ENCODE results near the gene MEF2C.
A peak's percentile ranks its signal among the peaks of the same experiment; 100 is the strongest.

The MEF2C gene

DNA sequence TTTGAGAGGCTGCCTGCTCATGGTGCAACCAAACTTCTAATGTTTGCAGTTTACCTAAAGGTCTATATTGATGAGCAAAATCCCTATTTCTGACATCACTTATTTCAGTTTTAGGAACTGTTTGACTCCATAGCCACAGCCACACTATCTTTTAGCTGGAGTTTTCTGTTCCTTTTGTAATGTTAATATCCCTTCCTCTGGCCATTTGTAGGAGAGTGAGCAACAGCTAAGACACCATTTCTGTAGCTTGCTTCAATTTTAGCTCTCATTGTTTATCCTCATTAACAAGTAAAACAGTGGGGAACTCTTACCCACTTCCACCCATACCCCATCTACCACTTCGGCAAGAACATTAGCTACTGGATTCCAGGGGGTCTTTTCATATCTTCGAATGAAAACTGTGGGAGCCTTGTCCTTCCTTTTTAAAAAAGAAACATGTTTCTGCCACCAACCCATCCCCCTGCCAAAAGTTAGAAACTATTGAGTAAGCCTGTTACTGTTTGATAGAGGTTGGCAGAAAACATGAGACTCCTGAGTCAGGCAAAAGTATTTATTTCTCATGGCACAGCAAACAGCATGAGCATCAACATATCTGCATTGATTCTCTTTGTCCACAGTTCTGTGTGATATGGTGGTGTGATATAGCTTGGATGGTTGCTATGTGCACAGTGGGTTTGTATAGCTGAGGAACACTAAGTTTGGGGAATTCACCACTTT lies 174.1 kb downstream of the MEF2C start:
- DNase-seq (ENCODE audit: low read depth): no peak

DNA sequence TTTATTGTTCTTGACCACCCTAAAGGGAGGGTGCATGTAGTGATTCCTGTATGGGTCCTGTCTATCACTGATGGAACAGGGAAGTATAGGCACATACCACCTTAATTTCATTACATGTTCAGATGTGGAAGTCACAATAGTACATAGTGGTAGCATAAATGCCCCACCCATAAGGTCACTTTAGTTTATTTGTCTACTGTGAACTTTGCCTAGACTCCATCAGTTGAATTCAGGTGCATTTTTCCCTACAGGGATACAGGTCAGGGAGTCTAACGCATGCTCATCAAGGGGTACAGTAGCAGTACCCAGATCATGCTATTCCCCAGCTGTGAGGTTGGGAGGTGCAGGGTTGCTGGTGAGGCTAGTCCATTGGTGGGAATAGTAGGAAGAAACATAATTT lies 175.0 kb downstream of the MEF2C start:
- DNase-seq (ENCODE audit: low read depth): no peak

DNA sequence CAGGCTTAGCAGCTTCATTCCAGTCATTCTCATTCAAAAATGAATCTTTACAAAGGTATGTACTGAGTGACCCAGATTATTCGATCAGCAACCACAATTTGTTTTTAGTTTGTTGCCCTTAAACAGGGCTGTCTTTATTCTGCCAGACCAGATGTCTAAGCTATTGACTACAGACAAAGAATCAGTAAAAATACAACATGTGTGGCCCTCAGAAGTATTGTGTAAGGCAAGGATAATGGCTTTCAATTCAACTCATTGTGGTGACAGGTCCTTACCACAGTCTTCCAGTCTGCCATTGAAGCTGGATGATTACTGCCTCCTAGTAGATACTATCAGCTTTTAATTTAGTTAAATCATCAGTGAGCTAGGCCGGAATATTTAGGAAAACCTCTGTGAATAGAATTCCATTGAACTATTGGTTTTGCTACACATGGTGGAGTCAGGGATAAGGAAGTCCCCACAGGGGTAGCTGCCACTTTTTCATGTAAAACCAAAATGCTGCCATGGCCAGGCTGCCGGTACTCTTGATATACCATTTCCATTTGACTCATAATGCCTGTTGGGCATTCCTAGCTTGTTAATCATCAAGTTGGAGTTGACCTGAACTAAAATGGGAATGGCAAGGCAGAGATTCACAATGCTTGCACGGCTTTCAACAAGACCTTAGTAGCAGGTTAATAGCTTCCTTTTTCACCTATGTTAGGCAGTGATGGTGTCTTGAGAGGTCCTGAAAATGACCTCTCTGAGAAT lies 175.6 kb downstream of the MEF2C start:
- DNase-seq (ENCODE audit: low read depth): no peak

DNA sequence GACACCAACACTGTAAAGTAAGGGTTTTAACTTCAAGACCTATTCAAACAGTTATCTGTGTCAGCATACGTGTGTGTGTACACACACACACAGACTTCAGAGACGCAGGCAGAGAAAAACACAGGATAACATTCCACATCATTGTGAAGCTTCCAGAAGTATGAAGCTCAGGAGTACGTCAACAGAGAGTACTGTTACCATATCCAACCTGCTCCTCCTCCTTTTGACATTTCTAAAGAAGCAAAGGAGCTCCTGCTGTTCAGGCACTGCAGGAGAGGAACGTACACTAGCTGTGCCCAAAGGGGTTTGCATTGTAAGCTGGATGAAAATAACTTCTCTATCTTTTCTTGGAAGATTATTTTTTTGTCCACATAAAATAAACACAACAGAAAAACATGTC lies 180.7 kb downstream of the MEF2C start:
- DNase-seq (ENCODE audit: low read depth): no peak

DNA sequence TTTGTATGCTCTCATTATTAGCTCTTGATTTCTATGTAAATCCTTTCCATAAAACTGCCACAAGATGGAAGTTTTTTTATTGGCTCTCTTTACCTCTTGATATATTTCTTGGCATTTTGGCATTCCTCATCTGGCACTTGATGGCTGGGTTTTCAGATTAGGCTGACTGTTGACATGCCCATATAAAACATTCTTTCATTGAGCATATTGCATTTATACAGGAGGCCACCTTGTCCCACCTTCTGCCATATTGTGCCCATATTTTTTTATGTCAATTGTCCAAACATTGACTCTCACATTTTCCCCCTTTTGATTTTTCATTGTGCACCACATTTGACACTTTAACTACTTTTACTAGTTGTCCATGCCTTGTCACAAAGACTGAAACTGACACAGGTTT lies 182.9 kb downstream of the MEF2C start:
- no peak for DNase-seq (ENCODE audit: low read depth)

DNA sequence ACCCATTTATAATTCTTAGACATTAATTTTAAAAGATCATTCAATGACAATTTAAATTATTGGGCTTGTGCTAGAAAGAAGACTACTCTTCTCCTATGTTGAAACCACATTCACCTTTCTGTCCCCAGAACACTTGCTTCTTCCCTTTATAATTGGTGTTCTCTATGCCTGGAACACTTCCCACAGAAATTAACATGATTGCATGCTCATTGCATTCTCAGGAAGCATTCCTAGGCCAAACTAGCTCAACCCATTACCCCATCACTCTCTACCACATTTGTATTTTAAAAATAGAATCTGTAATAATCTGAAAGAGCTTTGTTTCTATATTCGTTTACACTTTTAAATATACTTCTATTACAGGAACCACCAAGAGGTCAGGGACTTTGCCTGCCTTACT lies 184.7 kb downstream of the MEF2C start:
- no peak for DNase-seq (ENCODE audit: low read depth)

DNA sequence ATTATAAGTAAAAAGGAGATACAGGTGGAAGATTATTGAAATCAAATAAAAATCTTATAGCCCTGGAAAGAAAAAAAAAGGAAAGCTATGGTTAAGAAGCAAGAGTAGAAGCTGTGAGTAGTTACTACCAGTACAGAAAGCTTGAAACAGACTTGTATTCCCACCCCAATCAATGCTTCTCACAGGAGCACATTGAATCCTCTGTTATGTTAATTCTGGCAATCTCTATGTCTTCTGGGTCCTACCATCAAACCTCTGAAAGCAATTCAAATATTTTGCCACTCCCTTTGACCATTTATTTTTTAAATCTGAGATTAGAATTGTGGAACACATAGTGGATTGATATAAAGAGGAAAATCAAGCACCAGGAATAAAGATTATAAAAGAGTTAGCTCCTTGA lies 186.5 kb downstream of the MEF2C start:
- DNase-seq (ENCODE audit: low read depth): no peak

DNA sequence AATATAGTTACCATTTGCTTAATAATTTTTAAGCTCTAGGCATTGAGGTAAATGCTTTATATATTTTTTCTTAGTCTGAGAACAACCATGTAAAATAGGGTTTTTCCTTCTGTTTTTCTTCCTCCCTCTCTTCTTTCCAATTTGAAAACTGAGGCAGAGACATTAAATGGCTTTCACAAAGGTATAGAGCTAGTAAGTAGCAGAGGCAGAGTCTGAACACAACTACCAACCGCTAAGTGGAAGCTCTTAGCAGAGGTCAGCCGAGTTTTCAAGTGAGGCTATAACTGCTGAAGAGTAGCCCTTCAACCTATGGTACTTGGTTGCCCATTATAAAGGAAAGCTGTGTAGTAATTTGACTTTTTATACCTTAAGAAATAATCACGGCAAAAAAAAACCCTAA lies 187.1 kb downstream of the MEF2C start:
- no peak for DNase-seq (ENCODE audit: low read depth)

DNA sequence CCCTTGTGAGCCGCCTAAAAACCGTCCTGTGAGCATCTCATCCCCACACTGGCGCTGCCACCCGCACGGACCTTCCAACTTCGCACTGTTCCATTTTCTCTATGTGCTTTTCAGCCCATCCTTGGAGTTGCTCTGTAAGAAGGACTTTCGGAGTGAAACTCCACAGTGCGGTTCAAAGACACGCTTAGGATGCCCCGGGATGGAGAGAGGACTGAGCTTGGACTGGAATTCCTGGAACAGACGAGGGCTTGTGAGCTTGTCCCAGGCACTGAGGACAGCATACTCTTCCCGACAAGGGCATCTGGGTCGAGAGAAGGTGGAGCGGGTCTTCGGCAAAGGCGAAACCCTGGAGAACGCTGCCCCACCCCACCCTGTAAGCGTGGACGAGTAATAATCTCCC lies 187.8 kb downstream of the MEF2C start:
- DNase-seq (ENCODE audit: low read depth): no peak

DNA sequence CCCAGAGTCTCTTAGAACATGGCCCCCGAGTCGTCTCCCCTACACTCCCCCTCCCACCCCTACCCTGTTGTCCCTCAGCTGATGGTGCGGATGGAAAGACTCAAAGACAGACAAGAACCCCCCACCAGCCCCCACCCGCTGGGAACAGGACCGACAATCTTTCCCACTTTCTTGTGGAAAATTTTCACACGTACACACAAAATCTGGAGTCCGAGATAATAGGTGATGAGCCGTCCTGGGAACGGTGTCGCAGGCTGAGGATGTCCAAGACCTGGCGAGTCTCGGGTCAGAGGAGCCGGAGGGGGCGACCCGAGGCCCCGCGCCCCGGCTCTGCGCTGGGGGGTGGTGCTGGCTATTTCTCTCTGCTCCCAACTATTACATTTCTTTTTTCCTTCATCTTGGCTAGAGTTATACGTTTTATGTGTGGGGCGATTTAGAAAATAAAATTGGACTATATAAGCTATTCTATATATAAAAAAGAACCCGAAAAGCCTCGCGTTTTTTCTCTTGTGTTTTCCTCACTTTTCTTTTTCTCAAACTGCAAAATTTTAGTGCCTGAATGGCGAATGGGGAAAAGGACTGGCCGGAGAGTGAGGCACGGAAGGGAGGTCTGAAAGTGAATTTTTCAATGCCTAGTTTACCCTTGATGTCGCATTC lies 188.8 kb downstream of the MEF2C start:
- no peak for DNase-seq (ENCODE audit: low read depth)

DNA sequence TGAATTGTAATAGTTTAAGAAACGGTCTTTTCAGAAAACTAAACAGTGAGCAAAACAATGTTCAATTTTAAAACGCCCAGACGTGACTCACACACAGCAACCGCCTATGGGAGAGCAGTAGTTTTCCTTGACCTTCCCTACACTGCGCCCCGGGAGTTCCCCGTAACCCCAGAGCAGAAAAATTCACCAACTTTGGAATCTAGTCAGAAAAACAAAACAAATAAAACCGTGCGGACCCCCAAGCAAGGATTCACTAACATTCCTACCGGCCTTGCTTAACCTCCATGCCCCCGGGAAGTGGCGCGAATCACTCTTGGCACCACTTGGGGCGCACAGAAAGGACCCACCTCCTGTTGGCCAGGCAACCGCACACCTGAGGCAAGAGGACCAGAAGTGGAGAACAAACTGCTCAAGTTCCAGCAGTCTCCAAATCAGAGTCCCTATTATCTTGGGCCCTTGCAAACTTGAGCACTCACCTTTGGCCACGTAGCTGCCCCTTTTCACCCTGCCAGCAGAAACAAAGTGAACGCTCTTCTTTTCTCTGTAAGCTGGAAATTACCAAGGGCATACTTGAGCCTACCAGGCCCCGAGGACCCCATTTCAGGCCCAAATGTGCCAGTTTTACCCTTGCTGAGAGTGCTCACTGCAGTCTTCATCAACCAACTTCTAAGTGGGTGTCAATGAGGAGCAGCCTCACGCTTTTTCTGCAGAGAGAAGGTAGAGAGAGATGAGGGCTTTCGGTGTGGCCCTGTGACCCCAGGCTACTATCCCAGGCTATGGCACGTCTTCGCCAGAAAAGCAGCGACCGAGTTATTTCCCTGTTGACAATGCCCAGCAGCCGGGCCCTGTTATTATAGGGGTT lies 189.7 kb downstream of the MEF2C start:
- DNase-seq (ENCODE audit: low read depth): no peak

DNA sequence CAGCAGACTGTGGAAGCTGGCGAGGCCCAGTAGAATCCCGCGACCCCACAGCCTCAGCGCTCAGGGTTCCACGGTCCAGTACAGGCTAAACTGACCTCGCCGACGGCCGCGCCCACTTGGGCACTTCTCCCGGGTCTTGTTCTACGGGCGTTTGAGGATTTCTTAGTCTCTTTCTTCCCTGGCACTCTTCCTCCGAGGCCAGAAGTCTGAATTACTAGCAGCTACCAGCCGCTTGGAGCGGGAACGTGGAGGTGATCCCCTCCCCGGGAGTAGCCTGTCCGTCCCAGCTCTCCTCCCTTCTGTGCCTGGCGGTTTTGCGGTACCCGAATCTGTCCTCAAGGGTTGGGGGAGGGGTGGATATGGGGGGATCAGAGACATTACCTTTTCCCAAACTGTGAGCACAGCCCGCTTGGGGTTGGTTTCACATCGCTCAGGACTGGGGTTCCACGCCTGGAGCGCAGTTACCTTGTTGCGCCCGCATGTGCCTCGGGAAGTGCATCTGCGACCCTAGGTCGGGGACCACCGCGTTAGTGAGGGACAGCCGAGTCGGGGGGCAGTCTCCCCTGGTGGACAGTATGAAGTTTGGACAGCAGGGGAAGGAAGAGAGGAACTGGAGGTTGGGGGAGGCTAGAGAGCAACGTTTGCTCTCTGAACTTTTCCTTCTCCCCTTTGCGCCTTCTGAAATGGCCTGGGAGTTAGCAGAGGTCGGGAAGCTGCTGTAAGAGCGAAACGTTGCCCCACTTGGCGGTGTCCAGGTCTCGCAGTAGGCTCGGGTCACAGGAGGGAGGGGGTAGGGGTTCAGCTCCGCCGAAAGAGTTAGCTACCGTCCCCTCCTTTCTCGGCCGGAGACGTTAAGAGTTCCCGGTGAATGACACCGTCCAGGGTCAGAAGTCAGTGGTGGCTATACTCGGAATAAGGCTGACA lies 190.8 kb downstream of the MEF2C start:
- DNase-seq (ENCODE audit: low read depth): no peak

DNA sequence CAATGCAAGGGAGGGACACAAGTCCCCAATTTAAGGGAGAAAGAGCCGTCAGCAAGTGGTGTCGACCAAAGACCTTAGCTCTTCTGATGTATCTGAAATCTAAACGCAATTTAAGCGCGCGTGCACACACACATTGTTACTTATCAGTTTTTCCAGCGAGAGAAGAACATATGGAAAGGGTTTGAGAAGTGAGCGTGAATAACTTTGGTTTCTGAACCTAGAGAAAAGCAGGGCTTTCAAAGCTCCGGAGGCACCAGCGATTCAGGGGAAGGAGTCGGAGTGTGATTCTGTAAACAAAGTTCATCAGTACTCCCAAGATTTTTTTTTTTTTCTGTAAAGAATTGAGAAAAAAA lies 191.8 kb downstream of the MEF2C start:
- DNase-seq (ENCODE audit: low read depth): no peak

DNA sequence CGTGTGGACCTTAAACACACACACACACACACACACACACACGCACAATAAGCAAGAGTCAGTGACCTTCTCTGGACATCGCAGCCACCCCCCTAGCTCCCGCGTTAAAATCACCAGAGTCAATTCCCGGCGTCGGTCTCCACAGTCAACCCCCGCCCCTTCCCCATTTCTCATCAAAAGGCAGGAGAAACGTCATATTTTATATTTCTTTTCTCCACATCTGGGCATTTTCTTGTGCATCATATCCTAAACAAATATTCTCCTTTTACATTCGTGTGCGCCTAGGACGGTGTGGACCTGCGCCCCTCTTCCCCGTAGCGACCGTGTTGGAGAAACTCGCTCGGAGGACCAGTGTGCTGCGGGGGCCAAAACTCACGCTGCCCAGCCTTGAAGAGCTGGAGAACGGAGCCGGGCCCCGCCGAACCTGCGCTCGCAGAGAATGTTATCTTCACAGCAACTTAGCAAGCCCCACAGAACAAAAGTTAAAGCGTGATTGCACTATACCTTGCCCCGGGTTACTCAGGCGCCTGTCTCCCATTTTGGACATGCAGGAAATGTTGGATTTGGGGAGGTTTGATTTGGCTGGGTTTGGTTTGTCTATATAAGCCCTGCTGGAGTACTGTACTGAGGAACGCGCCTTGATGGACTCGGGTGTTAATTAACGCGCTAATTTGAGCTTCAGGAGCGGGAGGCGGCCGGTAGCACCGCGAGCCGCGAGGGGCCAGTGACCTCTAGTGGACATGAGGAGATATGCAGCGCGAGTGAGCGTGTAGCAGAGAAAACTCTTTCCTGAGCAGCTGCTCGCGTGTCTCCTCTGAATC lies 192.4 kb downstream of the MEF2C start:
- DNase-seq (ENCODE audit: low read depth): peak; percentile 36

DNA sequence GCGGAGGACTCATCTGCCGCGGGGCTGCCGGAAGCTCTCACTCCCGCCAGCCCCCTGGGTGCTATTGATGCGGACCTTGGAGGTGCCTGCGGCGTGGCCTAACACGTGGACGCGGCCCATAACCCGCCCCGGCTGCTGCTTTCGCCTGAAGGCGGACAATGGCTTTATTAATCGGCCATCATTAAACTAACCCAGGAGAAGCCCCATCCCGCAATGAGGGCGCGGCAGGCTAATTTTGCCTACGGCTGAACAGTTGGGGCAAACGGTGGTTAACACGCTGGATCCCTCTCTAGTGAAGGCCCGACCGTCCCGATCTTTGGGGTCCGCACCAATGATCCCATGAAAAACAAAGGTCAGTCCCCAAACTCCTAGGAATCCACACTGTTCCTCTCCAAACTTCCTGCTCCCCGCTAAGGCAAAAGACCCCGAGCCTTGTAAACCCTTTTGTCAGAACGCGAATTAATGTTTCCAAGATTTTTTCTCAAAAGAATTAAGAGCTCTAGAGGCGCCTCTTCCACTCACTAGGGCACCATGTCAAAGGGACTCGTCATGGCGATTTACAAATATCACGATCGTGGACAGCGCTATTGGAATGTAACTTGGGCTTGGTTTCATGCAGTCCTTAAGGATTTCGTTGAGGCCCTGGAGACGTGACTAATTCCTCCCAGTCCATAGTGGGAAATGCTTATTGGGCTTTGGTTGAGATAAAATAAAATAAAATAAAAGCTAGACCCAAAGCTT lies 193.1 kb downstream of the MEF2C start:
- no peak for DNase-seq (ENCODE audit: low read depth)

DNA sequence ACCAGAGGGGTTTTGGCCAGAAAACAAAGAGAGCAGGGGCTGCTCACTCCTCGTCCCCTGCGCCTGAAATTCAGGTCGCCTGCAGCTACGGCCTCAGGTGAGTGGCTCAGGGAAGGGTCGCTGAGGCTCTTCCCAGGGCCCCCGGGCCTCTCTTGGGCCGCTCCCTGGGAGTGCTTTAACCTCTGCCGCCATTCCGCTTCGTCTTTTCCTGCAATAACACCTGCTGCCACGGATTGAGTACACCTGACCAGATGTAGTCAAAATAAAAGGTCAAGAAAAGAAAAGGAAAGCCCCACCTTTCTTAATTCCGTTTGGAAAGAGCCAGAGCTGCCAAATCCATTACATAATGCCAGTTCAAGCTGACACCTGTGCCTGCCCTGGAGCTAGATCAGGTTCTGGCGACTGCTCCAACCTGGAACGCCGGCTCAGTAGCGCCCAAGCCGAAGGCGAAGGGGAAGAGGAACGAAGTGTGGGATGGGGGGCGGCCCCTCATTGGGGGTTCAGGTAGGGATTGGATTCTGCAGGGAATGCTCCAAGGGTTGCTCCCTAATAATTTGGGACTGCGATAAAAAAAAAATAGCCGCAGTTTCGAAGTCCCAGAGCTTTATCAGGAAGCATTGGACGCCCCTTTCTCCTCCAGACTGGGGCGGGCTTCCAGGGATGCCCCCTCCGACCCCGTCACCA lies 193.9 kb downstream of the MEF2C start:
- DNase-seq (ENCODE audit: low read depth): no peak

DNA sequence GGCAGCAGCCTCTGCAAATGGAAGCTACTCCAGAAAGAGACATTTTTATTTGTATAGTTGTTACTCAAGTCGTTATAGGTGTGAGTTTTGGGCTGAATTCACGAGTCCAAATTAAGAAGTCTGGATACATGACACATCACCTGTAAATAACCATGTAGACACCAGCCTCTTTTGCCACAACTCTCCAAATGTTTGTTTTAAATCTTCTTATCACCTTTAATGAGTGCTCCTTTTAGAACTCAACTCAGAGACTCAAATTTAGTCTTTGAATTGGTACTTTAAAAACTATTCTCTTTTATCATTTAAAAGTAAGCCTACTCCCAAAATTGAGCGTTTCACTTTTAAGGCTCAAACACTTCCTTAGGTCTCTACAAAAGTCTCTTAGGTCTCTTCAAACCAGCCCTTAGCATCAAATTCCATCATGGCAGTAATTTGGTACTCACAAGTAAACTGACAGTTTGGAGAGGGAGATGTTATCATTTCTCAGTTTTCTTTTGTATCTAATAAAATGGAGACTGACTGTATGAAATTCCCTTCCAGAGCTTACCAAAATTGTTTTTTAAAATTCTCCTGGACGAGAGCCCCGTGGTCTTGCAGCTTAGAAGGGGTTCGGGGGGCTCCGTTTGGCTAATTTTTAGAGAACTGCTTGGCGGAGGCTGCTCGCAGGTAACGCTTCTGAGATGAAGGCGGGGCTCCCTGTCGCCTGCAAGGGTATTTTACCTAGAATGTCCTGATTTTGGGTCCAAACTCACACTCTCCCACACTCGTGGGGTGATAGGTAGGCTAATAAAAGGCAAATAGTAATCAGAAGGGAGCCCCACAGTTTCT lies 194.6 kb downstream of the MEF2C start:
- DNase-seq (ENCODE audit: low read depth): no peak

DNA sequence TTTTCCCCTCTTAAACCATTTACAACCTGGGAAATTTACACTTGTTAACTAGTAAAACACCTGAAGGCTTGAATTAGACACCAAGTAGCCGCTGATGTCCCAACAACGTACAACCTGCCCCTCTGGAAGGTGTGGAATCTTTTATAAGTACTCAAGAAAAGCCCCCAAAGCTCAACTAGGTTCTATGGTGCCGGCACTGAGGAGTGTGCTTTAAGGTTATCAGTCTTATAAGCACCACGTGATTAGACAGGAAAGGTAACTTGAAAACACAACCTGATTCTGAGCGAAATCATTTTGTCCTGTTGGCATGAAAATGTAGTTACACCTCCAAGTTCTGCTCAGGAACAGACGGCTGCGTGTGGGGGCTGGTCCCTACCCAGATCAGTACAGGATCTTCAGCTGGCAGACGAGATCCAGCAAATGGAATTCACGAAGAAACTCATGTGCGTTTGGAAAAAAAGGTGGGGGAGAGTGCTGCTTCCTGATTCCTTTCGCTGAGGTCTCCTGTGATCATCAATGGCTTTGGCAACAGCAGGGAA lies 195.5 kb downstream of the MEF2C start:
- DNase-seq (ENCODE audit: low read depth): no peak

Measured in stimulated activated CD8-positive, alpha-beta memory T cell treated with anti-CD3 and anti-CD28 coated beads, Interleukin-4, amount 100 ng/mL, for 24 hours (primary cell).